GM21723 (cell line): ENCODE measurements around the gene MPV17L2.

Source experiments
- ATAC-seq: cut with Tn5 transposase; IDR thresholded peaks from one replicate; pipeline ENCODE4 v1.9.1; 2021; ENCODE audit warnings: mild to moderate bottlenecking, moderate library complexity; ENCODE audit not compliant: unreplicated experiment

Gene MPV17L2

GRCh38 chr19:18231775-18232174 lies 38.8 kb downstream of the MPV17L2 start:
- no peak for ATAC-seq

DNA sequence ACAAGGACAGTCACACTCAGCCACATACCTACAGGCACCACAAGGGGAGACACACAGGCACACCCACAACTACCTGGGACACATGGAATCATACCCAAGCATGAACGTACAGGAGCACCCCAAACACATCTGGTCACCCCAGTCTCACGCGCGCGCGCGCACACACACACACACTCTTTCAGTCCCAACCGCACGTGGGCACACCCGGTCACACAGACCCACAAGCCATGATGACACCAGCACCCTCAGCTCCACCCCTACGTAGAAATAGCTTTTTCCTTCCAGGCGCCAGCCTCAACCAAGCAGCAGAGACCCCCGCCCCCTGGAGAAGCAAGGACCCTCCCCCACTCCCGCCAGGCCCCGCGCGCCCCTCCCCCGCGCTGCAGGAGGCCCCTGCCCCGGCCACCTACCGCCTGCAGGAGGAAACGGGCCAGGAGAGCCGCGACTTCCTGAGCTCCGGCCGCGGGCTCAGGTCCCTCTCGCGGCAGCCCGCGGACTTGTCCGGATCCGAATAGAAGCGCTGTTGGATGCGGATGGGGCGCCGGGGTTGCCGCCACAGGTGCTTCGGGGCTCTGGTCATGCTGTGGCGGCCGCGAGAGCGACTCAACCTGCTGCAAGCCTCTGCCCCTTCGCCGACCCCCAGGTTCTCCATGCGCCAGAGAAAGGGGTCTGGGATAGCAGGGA lies 39.7 kb downstream of the MPV17L2 start:
- no peak for ATAC-seq

GRCh38 chr19:18233224-18233825 lies 40.3 kb downstream of the MPV17L2 start:
- no peak for ATAC-seq

DNA sequence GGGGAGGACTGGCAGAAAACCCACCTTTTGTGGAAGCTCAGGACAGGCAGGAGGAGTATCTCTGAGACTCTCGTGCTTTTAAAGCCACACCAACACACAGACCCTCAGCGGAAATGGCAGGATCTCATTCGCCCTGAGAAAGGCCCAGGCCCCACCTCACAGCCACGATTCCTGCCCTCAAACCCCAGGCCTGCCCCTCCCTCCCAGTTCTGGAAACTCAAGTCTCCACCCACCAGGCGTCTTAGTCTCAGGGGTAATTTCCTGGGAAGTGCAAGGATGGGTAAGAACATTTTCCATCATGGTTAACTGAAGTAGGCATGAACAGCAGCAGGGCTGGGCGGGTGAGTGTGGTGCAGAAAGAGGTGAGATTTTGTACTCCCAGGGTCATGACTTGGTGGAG lies 41.2 kb downstream of the MPV17L2 start:
- no peak for ATAC-seq

DNA sequence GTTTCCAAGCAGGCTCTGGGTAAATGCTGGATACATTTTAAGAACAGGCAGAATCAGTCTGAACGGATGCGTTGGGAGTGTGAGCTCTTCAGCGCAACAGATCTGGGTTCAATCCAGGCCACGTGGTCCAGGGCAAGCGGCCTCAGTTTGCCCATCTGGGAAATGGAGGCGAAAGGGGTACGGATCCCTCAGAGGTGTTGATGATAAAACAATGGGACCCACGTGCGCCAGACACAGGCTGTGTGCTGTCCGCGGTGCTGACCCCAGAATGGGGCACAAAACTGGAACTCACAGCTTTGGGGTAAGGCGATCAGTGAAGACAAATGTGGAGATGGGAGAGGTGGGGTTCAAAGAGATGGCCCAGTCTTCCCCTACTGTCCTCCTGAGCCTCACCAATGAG lies 46.3 kb downstream of the MPV17L2 start:
- no peak for ATAC-seq

DNA sequence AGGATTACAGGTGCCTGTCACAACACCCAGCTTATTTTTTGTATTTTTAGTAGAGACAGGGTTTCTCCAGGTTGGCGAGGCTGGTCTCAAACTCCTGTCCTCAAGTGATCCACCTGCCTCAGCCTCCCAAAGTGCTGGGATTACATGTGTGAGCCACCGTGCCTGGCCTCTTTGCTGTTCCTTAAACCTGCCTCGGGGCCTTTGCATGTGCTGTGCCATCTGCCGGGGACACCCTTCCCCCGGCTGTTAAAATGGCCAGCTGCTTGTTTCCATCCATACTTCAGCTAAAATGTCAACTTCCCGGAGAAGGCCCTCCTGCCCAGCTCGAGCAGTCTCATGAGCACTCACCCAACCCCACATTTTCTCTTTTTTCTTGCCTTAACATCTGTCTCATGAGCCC lies 52.3 kb downstream of the MPV17L2 start:
- no peak for ATAC-seq
